Raji (cell line): ENCODE results near the gene RNF130.

ENCODE experiments used
- POLR2A ChIP-seq: IDR thresholded peaks from 2 replicates; pipeline ENCODE4 v1.6.1; 2011; ENCODE audit warnings: low read depth, low read length, control low read depth; ENCODE audit not compliant: insufficient read depth

The RNF130 gene

DNA sequence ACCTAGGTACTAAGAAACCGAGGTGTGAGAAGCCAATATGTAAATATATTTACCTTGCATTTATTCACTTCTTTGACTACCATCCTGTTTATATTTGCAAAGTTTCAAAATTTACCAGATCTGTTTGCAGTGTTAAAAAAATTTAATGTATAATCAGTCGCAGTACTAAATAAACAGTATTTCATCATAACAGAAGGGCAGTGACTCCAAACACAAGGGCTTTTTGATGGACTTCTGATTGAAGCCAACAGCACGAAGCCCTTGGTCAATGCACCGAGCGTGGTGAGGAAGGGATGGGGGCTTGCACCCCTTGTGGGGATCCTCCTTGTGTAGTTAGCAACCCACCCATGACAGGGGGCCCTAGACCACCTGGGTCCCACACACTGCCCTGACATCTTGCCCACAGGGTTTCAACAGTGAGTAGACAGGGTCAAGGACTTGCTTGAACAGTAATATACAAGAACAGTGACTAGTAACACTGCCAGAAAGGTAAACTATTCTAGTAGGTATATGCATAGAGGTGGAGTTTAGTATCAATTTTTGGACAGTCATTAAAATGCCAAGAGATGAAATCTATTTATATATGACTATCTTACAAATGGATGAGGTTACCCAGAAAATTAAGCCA, 111.2 kb downstream of the RNF130 start:
- TF ChIP-seq POLR2A, result no peak

DNA sequence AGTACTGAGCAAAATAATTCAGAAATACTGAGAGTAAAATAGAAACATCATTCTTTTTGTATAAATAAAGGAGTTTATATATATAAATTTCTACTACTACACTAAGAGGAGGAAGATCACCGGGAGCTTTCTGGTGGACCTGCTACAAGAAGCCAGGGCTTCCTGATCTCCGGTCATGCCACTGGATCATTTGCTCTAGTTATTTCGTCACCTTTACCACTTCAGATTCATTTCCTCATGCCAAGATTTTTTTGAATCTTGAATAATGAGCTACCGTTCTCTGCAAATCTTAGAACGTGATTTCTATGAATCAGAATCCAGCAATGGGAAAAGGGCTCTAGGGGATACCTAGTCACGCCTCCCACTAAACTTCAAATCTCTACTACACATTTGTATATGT, 111.9 kb downstream of the RNF130 start:
- TF ChIP-seq POLR2A, result no peak

DNA sequence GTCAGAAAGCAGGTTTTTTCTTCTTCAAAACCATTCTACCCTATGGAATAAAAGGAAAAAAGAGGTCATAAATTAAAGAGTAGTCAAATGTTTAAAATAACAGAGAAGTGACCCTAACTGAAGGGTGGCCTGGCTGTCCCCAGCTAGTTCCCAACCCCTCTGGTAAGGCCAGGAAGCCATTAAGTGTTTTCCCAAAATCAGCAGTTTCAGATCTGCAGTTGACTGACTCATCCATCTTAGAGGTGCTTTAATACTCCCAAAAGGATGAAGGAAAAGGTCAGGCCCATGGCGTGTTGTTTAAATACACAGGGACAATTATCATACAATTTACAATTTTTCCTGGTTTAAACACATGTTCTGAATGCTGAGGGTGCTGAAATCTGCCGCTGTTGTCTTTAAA, 115.9 kb downstream of the RNF130 start:
- TF ChIP-seq POLR2A, result no peak

DNA sequence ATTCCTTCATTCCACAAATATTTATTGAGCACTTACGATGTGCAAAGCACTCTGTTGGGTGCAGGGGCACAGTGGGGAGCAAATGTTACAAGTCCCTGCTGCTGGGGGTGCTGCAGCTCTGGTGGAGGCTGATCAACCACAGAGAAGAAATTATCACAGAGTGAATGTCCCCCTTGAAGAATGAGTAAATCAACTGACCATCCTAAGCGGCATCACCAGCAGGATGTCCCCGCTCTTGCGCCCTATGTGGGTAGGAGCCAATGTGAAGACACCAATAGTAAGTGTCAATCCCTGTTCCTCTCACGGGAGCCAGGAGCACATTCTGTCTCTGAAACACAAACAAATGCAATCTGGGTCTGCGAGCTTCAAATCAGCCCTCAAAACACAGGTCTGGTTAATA, 116.5 kb downstream of the RNF130 start:
- TF ChIP-seq POLR2A, result no peak

DNA sequence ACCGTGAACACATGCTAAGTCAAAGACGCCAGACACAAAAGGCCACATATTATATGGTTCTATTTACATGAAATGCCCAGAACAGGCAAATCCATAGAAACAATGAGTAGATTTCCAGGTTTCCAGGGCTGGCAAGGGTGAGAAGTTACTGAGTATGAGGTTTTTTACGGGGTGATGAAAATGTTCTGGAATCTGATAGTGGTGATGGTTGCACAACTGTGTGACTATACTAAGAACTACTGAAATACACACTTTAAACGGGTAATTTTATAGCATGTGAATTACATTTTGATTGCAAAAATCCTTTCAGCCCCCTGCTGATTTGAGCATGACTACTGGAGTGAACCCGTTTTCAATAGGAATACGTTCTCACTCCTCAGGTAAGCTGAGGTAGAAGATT, 117.1 kb downstream of the RNF130 start:
- TF ChIP-seq POLR2A, result no peak

DNA sequence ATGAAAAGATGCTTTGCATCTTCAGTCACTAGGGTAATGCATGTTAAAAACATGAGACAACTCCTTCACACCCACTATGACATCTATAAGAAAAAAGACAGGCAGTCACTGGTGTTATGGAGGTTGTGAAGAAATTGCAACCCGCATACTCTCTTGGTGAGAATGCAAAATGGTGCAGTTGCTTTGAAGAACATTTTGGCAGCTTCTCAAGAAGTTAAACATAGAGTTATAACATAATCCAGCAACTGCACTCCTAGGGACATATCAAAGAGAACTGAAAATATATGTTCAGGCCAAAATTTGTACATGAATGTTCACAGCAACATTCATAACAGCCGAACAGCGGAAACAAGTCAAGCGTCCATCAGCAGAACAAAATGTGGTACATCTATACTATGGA, 117.6 kb downstream of the RNF130 start:
- no peak for TF ChIP-seq POLR2A

DNA sequence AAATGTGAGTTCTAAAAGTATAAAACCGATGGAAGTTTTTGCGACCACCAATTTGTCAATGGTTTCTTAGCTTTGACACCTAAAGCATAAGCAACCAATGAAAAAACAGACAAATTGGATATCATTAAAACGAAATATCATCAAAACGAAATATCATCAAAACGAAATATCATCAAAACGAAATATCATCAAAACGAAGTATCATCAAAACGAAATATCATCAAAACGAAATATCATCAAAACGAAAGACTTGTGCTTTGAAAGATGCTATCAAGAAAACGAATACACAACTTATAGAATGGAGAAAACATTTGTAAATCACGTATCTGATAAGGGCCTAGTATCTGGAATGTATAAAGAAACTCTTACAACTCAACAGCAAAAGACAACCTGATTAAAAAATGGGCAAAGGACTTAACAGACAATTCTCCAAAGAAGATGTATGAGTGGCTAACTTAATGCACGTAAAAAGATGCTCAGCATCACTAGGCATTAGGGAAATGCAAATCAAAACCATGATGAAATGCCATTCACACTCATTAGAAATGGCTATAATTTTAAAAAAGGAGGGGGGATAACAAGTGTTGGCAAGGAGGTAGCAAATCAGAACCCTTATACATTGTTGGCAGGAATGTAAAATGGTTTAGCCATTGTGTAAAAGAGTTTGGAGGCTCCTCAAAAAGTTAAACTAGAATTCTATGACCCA, 134.4 kb downstream of the RNF130 start:
- no peak for TF ChIP-seq POLR2A

DNA sequence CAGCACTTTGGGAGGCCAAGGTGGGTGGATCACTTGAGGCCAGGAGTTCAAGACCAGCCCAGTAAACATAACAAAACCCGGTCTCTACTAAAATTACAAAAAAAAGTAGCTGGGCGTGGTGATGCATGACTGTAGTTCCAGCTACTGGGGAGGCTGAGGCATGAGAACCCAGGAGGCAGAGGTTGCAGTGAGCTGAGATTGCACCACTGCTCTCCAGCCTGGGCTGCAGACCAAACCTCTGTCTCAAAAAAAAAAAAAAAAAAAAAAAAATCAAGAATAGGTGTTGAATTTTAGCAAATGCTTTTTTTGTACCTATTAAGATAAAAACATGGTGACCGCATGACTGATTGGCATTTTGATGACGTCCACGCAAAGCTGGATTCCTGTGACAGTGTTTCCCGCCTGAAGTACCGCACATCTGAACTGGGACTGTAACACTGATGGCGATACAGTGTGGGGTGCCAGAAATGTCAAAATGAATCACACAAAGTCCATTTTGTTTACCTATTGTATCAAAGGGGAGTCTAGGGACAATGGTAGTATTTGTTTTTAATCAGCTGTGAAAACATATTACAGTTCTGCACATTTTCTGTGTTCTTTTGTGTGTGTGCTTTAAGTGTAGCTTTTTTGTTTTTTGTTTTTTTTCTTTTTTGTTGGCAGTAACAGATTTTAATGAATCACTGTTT, 140.6 kb downstream of the RNF130 start:
- TF ChIP-seq POLR2A, result no peak

DNA sequence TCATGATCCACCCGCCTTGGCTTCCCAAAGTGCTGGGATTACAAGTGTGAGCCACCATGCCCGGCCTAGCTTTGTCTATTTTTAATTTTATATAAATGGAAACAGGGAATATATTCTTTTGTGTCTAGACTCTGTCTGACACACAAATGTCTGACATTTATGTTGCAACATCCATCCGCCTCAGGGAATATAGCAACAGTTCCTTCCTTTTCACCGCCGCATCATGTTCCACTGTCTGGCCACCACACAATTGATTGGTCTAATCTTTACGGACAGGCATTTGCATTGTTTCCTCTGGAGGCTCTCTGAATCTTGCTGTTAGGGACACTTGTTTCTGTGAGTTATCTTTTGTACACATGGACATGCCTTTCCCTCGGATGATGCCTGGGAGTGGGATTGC, 143.7 kb downstream of the RNF130 start:
- no peak for TF ChIP-seq POLR2A

DNA sequence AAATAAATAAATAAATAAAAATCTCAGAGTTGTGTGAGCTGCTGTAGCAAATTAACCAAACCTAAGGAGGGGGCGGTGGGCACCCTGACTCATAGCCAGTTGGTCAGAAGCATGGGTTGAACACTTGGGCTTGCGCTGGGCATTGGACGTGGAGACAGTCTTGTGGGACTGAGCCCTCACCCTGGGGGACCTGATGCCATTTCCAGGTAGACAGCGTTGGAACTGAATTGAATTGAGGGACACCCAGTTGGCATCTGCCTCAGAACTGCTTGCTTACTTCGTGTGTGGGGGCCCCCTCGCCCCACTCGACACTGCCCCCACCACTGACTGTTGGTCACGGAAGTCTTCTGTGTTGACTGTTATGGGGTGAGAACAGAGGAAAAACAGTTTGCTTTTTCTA, 144.9 kb downstream of the RNF130 start:
- TF ChIP-seq POLR2A, result no peak

DNA sequence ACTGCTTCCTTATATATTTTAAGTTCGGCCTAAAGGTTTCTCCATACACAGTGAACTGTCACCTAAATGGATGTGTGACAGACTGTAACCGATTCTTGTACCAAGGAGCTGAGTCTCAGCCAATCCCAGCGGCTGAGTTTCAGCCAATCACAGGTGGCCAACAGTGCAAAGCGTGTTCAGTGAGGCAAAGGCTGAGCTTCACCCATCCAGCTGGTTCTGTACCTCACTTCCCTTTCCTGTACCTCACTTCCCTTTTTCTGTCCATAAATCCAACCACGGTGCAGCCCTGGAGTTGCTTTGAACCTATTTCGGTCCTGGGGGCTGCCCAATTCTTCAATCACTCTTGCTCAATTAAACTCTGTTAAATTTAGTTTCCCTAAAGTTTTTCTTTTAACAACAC, 148.1 kb downstream of the RNF130 start:
- TF ChIP-seq POLR2A, result no peak

DNA sequence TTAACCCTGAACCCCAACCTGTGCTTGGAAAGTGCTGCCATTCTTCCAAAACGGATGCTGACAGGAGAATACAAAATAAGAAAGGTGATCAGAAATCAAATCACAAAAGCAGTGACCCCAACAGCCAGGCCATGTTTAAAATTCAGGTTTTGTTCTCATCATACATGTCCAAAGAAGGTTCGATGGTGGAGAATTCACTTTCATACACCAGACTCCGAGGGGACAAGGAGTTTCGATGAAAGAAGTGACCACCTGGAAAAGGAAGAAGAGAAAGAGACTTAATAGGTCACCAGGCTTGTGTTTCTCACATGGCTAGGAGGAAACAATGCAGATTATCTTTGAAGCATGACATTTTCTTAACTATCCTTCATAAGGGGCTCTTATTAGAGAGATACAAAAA, 151.4 kb downstream of the RNF130 start:
- TF ChIP-seq POLR2A, result no peak

DNA sequence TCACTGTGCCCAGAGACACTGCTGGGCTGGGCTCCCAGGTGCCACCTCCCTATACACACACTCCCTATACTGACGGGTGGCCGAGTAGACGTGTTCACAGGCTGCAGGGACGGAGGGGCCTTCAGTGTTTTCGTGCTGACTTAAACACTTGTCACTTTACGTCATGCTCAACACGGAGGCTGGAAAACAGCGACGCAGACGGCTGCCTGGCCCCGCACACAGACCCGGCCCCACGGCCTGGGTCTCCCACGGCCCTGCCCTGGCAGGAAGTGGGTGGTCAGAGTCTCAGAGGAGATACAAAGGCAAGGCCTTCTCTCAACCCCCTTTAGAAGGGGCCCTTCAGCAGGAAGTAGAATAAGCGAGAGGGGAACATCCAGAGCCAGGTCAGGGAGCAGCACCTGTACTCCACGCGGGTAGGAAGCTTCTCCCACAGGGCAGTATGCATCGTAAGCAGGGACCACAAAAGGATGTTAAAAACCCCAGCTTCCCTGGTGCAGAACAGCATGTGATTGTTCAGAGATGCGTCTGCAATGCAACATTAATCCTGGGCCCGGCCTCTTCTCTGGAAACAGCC, 152.0 kb downstream of the RNF130 start:
- TF ChIP-seq POLR2A, result no peak

DNA sequence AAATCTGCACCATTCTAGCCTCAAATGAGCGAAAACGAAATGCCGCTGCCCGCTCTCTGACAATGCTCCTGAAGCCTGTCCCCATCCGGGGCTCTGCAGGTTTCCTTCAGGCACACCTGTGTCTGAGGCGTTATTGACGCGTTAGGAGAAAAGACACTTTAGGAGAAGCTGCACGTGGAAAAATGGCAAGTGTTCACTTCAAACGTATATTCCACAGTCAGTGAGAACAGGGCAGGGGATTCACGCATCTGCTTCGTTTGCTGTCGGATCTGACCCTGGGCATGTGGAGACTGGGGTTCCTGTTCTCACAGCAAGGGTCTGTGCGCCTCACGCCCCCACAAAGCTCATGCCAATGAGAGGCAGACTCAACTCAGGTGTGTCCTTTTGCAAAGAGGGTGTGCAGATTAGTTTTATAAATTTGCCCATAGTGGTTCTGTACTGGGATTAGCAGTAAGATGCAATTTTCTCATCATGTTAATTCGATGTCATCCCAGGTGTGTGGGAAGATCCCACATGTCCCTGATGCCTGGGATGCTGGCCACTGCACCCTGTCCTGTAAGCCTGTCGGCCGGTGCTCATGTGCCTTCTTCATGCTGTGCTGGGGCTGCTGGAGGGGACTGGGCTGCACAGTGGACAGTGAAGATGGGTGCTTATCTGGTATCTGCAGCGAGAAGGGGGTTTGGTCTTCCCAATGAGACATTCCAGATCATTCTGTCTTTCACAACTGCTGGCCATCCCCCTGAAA, 152.6 kb downstream of the RNF130 start:
- TF ChIP-seq POLR2A, result no peak

DNA sequence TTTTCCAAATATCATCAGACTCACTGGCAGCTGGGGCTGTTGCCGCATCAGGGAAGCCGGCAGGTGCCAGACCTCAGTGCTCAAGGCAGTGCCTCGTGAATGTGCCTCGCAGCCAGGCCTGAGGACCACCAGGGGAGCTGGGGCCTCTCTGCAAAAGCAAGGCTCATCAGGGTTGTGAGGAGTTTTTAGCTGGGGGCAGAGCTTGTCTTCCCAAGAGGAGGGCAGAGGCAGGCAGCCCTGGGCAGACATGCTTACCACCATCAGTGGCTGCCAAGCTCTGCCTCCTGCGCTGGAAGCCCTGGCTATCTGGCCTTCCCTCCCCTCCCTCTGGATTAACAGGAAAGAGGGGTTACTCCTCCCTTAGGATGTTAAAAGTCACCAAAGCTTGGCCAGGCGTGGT, 155.0 kb downstream of the RNF130 start:
- no peak for TF ChIP-seq POLR2A
